OCI-LY7 (cell line): ENCODE results near the gene CNGA2. TPM values are rescaled to one million over a fixed set of nuclear protein-coding genes. Genes with fewer than 3 reads are reported as not detected.

ENCODE experiments used
- BruUV-seq: library from RNA; stranded (reverse); fragments of 400-500 nt; replicated peaks from 2 replicates; lab custom pipeline; 2021; lab: Mats Ljungman, UMichigan
- CTCF ChIA-PET: fragments of 300-600 bp; sonication (Branson Sonifier 250); formaldehyde crosslinking; loops from one replicate; lab custom pipeline; 2022; ENCODE audit warnings: antibody characterized with exemption; ENCODE audit not compliant: unreplicated experiment; lab: Charles Lee
- POLR2A ChIA-PET: fragments of 300-600 bp; sonication (Branson Sonifier 250); formaldehyde crosslinking; loops from one replicate; lab custom pipeline; 2022; ENCODE audit warnings: antibody characterized with exemption; lab: Charles Lee
- DNase-seq: peaks from one replicate; pipeline ENCODE4 v3.0.0-alpha.2; 2015; ENCODE audit warnings: low spot score
- H2AFZ ChIP-seq: fragments of 200-600 bp; sonication (generic), shearing (Covaris generic); 2 replicates; pipeline ENCODE4 v1.6.1; 2014; ENCODE audit warnings: mild to moderate bottlenecking, antibody characterized with exemption, low read length, moderate library complexity
- H3K27ac ChIP-seq: fragments of 200-600 bp; sonication (generic); 2 replicates; pipeline ENCODE4 v1.5.1; 2014; ENCODE audit warnings: mixed run types, low read depth, mild to moderate bottlenecking, moderate library complexity, low read length, inconsistent platforms; ENCODE audit not compliant: poor library complexity, severe bottlenecking
- H3K36me3 ChIP-seq: fragments of 200-600 bp; sonication (generic); 2 replicates; pipeline ENCODE4 v1.6.1; 2014; ENCODE audit warnings: mild to moderate bottlenecking, antibody characterized with exemption, low read length, moderate library complexity, mixed read lengths; ENCODE audit not compliant: insufficient read depth
- H3K4me1 ChIP-seq: fragments of 200-600 bp; sonication (generic); 2 replicates; pipeline ENCODE4 v1.5.1; 2014; ENCODE audit warnings: mild to moderate bottlenecking, low read length; ENCODE audit not compliant: insufficient read depth, poor library complexity, severe bottlenecking
- H3K4me2 ChIP-seq: fragments of 200-600 bp; sonication (generic); 2 replicates; pipeline ENCODE4 v1.6.1; 2014; ENCODE audit warnings: mild to moderate bottlenecking, low read length
- H3K4me3 ChIP-seq: fragments of 200-600 bp; sonication (generic); 2 replicates; pipeline ENCODE4 v1.5.1; 2014; ENCODE audit warnings: mild to moderate bottlenecking, low read depth, low read length; ENCODE audit not compliant: poor library complexity, severe bottlenecking
- H3K79me2 ChIP-seq: fragments of 200-600 bp; sonication (generic); 2 replicates; pipeline ENCODE4 v1.6.1; 2016; ENCODE audit warnings: low read depth, mild to moderate bottlenecking, low read length, moderate library complexity, mixed read lengths; ENCODE audit not compliant: insufficient read depth
- H3K9me2 ChIP-seq: fragments of 200-600 bp; sonication (generic); 2 replicates; pipeline ENCODE4 v1.6.1; 2016; ENCODE audit warnings: mild to moderate bottlenecking, low read length, mixed read lengths; ENCODE audit not compliant: insufficient read depth
- H3K9me3 ChIP-seq: fragments of 200-600 bp; sonication (generic); 2 replicates; pipeline ENCODE4 v1.6.1; 2014; ENCODE audit warnings: mild to moderate bottlenecking, mixed run types, low read length, mixed read lengths
- H4K20me1 ChIP-seq: fragments of 200-600 bp; sonication (generic); 2 replicates; pipeline ENCODE4 v1.6.1; 2014; ENCODE audit warnings: mild to moderate bottlenecking, antibody characterized with exemption, low read length, moderate library complexity, mixed read lengths; ENCODE audit not compliant: insufficient read depth
- EZH2phosphoT487 ChIP-seq: fragments of 200-600 bp; sonication (generic); IDR thresholded peaks from 2 replicates; pipeline ENCODE4 v1.6.1; 2018; ENCODE audit warnings: low read depth, borderline replicate concordance, mild to moderate bottlenecking, mixed run types, antibody characterized with exemption, low read length, moderate library complexity, mixed read lengths
- intact Hi-C: fragments of 100-400 bp; cut with micrococcal nuclease; formaldehyde crosslinking; loops from one replicate; pipeline ENCODE4 v1.10.0; 2022; ENCODE audit not compliant: unreplicated experiment
- total RNA-seq, 2 experiments: library from RNA; depleted of rRNA in 1 of 2; stranded (reverse); fragments of >200 nt in 1 of 2; shearing (Covaris generic) in 1 of 2; gene quantifications; 2 replicates each; pipeline ENCODE4 v1.2.3, GENCODE V29; 2014 to 2022
- TF ChIP-seq, protein P1 (sequence below): fragments of 200-600 bp; sonication (generic); conservative IDR thresholded peaks from 2 replicates; pipeline ENCODE4 v1.5.1; 2014; ENCODE audit warnings: mild to moderate bottlenecking, antibody characterized with exemption, low read length, moderate library complexity, mixed read lengths

Gene CNGA2
- total RNA-seq, 2 experiments from 2014 or later: not detected

DNA sequence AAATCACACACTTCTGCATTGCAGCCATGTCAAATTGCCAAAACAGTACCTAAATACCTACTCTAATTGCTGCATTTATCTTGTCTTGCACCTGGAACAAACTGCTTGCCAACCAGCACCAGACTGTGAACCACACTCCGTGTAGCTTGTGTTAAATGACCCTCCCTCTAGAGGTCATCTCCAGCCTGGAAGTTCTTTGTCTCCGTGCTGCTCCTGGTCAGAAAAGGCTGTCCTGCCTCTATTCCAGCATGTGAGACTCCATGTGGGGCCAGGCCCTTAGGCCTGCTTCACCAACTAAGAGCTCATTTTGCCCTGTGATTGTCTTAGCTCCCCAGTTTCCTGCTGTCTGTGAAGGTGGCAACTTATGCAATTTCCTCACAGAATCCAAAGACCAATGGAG is 28.3 kb downstream of the CNGA2 start:
- no TSS peak for BruUV-seq
- DNase-seq: no peak
- no peak for TF ChIP-seq EZH2phosphoT487
- TF ChIP-seq, protein P1, sequence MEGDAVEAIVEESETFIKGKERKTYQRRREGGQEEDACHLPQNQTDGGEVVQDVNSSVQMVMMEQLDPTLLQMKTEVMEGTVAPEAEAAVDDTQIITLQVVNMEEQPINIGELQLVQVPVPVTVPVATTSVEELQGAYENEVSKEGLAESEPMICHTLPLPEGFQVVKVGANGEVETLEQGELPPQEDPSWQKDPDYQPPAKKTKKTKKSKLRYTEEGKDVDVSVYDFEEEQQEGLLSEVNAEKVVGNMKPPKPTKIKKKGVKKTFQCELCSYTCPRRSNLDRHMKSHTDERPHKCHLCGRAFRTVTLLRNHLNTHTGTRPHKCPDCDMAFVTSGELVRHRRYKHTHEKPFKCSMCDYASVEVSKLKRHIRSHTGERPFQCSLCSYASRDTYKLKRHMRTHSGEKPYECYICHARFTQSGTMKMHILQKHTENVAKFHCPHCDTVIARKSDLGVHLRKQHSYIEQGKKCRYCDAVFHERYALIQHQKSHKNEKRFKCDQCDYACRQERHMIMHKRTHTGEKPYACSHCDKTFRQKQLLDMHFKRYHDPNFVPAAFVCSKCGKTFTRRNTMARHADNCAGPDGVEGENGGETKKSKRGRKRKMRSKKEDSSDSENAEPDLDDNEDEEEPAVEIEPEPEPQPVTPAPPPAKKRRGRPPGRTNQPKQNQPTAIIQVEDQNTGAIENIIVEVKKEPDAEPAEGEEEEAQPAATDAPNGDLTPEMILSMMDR: no peak

DNA sequence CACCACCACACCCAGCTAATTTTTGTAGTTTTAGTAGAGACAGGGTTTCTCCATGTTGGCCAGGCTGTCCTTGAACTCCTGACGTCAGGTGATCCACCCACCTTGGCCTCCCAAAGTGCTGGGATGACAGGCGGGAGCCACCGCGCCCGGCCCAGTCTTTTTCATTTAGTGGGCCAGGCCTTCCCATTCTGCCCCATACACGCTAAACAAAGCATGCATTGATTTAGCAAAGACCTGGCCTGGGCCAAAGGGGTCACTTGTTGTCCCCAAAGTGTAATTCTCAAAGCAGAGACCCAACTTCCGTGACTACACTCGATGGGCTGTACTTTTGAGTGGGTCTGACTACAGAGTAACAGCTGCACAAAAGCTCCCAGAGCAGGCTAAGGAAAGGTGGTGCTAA is 29.2 kb downstream of the CNGA2 start:
- no peaks in the 10 kb centered on the region for H3K4me1 ChIP-seq
- H3K4me2 ChIP-seq: no peak overlapping the region
- H3K9me3 ChIP-seq: no peaks in the 10 kb centered on the region
- no peak overlapping the region for H3K27ac ChIP-seq
- no peaks in the 10 kb centered on the region for H3K79me2 ChIP-seq
- H2AFZ ChIP-seq: no peak overlapping the region
- no peaks in the 10 kb centered on the region for H3K36me3 ChIP-seq
- intact Hi-C loops: no loop called here
- no peaks in the 10 kb centered on the region for H4K20me1 ChIP-seq
- TF ChIP-seq, protein P1: no peak
- no peak for TF ChIP-seq EZH2phosphoT487
- BruUV-seq: no TSS peak
- POLR2A ChIA-PET: no interaction called here
- H3K9me2 ChIP-seq: no peaks in the 10 kb centered on the region
- CTCF ChIA-PET: no interaction called here
- DNase-seq: no peak
- no peak overlapping the region for H3K4me3 ChIP-seq

More for the DNA sequence above, 28.3 kb downstream of the CNGA2 start:
- Histone ChIP-seq H3K27ac (no peak overlapping the region), H3K4me2 (no peak overlapping the region), H3K36me3 (no peaks in the 10 kb centered on the region), H3K4me1 (no peaks in the 10 kb centered on the region), H3K9me2 (no peaks in the 10 kb centered on the region), H3K4me3 (no peak overlapping the region), H3K9me3 (no peaks in the 10 kb centered on the region), H3K79me2 (no peaks in the 10 kb centered on the region), H2AFZ (no peak overlapping the region), H4K20me1 (no peaks in the 10 kb centered on the region)
- intact Hi-C loops: no loop called here
- ChIA-PET POLR2A (no interaction called here), CTCF (no interaction called here)

DNA sequence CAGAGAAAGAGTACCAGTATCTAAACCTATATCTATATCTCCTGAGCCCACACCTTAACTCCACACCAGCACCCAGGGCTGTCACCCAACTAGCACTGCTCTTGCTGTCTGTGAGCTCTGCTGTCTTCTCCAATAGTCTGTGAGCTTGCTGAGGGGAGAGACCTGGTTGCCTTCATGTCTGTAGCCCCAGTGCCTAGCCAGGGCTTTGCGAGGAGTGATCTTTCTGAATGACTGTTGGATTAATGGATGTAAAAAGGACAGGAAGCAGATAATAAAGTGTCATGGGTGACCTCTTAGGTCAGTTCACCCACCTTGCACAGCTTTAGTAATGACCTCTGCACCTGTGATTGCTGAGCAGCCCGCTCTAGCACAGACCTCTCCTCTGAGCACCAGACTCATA is 30.5 kb downstream of the CNGA2 start:
- intact Hi-C loops: no loop called here
- no peaks in the 10 kb centered on the region for H3K4me1 ChIP-seq
- no peaks in the 10 kb centered on the region for H3K36me3 ChIP-seq
- no peaks in the 10 kb centered on the region for H3K9me2 ChIP-seq
- BruUV-seq: no TSS peak
- H3K9me3 ChIP-seq: no peaks in the 10 kb centered on the region
- no peaks in the 10 kb centered on the region for H4K20me1 ChIP-seq
- no peak overlapping the region for H3K4me3 ChIP-seq
- no peak for DNase-seq
- H3K79me2 ChIP-seq: no peaks in the 10 kb centered on the region
- TF ChIP-seq EZH2phosphoT487: no peak
- TF ChIP-seq, protein P1: no peak
- no peak overlapping the region for H3K4me2 ChIP-seq
- no peak overlapping the region for H3K27ac ChIP-seq
- no peak overlapping the region for H2AFZ ChIP-seq
- CTCF ChIA-PET: no interaction called here
- POLR2A ChIA-PET: interaction anchor here (1.0 kb wide), 1 partner anchor 9 kb away, joined by 3 read pairs; no protein-coding TSS in a partner anchor
